Tibial nerve (tissue), 4 donors: ENCODE data around the gene RUNX1. TPM values are rescaled to one million over a fixed set of nuclear protein-coding genes. Genes with fewer than 3 reads are reported as not detected.

ENCODE experiments used
- DNase-seq, 2 donors: peaks; one replicate each; pipeline ENCODE4 v3.0.0-alpha.2; 2019; ENCODE audit warnings: low spot score in 2 of 2
- H3K27ac ChIP-seq, 4 donors: fragments of 200-600 bp; sonication (generic) in 3 of 4; one replicate each; pipeline ENCODE4 v1.5.1; 2017 to 2019; ENCODE audit warnings: mild to moderate bottlenecking in 1 of 4
- H3K27me3 ChIP-seq, 2 donors: fragments of 200-600 bp; sonication (generic) in 1 of 2; one replicate each; pipeline versions ENCODE4 v1.5.1 to v1.6.0; 2017 to 2019
- H3K36me3 ChIP-seq, 3 donors: fragments of 200-600 bp; sonication (generic); one replicate each; pipeline ENCODE4 v1.5.1; 2018 to 2019
- H3K4me1 ChIP-seq, 4 donors: fragments of 200-600 bp; sonication (generic) in 3 of 4; one replicate each; pipeline ENCODE4 v1.5.1; 2017 to 2019
- H3K4me3 ChIP-seq, 4 donors: fragments of 200-600 bp; sonication (generic) in 3 of 4; one replicate each; pipeline ENCODE4 v1.5.1; 2017 to 2019; ENCODE audit warnings: mild to moderate bottlenecking in 1 of 4, moderate library complexity in 1 of 4
- H3K9me3 ChIP-seq, 4 donors: fragments of 200-600 bp; sonication (generic) in 3 of 4; one replicate each; pipeline ENCODE4 v1.5.1; 2017 to 2019
- EP300 ChIP-seq, 2 donors: sonication (generic); formaldehyde crosslinking; IDR thresholded peaks; one replicate each; pipeline ENCODE4 v1.6.1; 2017; ENCODE audit warnings: antibody characterized with exemption in 2 of 2, mild to moderate bottlenecking in 1 of 2
- POLR2A ChIP-seq, 2 donors: fragments of 450-650 bp; IDR thresholded peaks; one replicate each; pipeline ENCODE4 v1.6.1; 2017; ENCODE audit warnings: antibody characterized with exemption in 2 of 2, mild to moderate bottlenecking in 2 of 2, moderate library complexity in 2 of 2
- WGBS, 2 donors: methylation state at CpG; one replicate each; pipeline ENCODE4 v1.1.5; 2018; 5-methylcytosine and 5-hydroxymethylcytosine counted together
- total RNA-seq, 4 donors: library from RNA; depleted of rRNA; stranded (reverse); fragments of >200 nt; gene quantifications; one replicate each; pipeline ENCODE4 v1.1.0, GENCODE V29; 2016
- TF ChIP-seq, protein P1 (sequence below), 5 experiments: fragments of 200-600 bp in 3 of 5; fragments of 450-650 bp in 2 of 5; sonication (generic) in 3 of 5; IDR thresholded peaks; one replicate each; pipeline ENCODE4 v1.5.1; 2016 to 2019; ENCODE audit warnings: antibody characterized with exemption in 5 of 5, mild to moderate bottlenecking in 3 of 5, moderate library complexity in 2 of 5

RUNX1 gene
- total RNA-seq, 4 donors from 2014 or later: 23.6 to 36.9 (median 26.3) TPM

DNA sequence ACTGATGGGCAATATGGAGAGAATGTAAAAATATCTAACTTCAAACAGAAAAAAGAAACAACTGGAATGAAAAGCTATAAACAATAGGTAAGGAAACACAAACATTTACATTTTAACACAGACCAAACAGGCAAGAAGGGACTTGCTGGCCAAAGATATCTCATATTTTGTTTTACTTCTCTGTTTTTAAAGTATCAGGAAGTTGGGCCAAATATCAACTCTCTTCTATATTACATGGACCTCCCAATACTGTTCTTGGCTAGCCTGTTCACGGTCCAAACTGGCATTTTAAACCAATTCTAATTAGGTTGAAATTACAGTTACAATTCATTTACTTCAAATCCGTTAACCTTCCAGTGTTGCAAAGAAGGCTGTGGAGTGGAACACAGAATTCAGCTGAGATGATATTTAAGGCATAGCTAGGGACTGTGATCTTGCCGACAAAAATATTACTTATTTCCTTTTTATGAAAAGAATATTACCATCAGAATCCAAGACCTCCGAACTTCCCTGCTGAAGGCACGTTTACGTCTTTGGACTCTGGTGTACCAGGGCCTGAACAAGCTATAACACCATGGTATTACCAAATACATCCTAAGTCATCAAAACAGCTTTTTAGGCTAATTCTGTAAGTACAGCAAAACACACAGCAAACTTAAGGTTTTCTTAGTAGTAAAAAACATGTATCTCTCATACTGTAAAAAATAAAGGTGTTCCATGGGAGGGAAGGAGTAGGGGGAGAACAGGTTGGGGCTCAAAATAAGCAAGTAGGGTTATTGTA, 165.4 kb downstream of the RUNX1 start:
- WGBS, 2 donors: 60 to 79% methylated on average over 6 of the region's 6 CpGs
- peak overlapping the region in 3 of 4 donors; percentile 10 to 93 (median 13) for H3K4me3 ChIP-seq

DNA sequence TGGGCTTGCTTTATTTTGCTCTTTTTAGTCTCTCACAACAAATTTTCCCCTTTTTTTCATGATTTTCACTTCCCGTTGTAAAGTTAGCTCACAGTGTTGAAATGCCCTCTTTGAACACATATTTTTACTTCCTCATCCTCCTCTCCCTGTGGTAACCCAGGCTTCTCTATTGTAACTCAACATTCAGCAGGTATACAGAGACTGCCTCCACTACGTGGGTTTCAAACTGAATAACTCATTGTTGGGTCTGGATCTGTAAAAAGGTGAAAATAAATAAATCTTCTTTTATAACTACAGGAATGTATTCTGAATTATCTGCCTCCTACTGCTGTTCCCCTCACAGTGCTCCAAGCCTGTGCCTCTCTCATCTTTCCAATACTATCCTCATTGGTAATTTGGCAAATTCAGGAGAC, 166.4 kb downstream of the RUNX1 start:
- Histone ChIP-seq H3K27ac (peak overlapping the region in 2 of 4 donors; percentile 92 to 95), H3K27me3 (peaks cover 0 to 3% of the 10 kb centered on the region in 2 donors), H3K4me3 (peak overlapping the region in 1 of 4 donors; percentile 93), H3K36me3 (peaks cover 0 to 6% (median 0%) of the 10 kb centered on the region in 3 donors), H3K4me1 (peaks cover 0 to 53% (median 4%) of the 10 kb centered on the region in 4 donors), H3K9me3 (no peaks in the 10 kb centered on the region)
- 57 to 79% methylated on average over 2 of the region's 2 CpGs for WGBS, 2 donors
- DNase-seq: no peak
- peak in 1 of 2 donors; percentile 64 for TF ChIP-seq EP300 (IDR thresholded peaks at IDR 0.05)
- TF ChIP-seq, protein P1, sequence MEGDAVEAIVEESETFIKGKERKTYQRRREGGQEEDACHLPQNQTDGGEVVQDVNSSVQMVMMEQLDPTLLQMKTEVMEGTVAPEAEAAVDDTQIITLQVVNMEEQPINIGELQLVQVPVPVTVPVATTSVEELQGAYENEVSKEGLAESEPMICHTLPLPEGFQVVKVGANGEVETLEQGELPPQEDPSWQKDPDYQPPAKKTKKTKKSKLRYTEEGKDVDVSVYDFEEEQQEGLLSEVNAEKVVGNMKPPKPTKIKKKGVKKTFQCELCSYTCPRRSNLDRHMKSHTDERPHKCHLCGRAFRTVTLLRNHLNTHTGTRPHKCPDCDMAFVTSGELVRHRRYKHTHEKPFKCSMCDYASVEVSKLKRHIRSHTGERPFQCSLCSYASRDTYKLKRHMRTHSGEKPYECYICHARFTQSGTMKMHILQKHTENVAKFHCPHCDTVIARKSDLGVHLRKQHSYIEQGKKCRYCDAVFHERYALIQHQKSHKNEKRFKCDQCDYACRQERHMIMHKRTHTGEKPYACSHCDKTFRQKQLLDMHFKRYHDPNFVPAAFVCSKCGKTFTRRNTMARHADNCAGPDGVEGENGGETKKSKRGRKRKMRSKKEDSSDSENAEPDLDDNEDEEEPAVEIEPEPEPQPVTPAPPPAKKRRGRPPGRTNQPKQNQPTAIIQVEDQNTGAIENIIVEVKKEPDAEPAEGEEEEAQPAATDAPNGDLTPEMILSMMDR (IDR thresholded peaks at IDR 0.05): no peak

More for the DNA sequence above, 165.4 kb downstream of the RUNX1 start:
- Histone ChIP-seq H3K27ac (peak overlapping the region in 3 of 4 donors; percentile 85 to 95 (median 92)), H3K4me1 (peaks cover 0 to 51% (median 4%) of the 10 kb centered on the region in 4 donors), H3K27me3 (peaks cover 0 to 3% of the 10 kb centered on the region in 2 donors), H3K9me3 (no peaks in the 10 kb centered on the region), H3K36me3 (peaks cover 0 to under 1% (median 0%) of the 10 kb centered on the region in 3 donors)
- DNase-seq: no peak
- TF ChIP-seq POLR2A (IDR thresholded peaks at IDR 0.05) (no peak), EP300 (IDR thresholded peaks at IDR 0.05) (no peak)
- TF ChIP-seq, protein P1 (IDR thresholded peaks at IDR 0.05): no peak

DNA sequence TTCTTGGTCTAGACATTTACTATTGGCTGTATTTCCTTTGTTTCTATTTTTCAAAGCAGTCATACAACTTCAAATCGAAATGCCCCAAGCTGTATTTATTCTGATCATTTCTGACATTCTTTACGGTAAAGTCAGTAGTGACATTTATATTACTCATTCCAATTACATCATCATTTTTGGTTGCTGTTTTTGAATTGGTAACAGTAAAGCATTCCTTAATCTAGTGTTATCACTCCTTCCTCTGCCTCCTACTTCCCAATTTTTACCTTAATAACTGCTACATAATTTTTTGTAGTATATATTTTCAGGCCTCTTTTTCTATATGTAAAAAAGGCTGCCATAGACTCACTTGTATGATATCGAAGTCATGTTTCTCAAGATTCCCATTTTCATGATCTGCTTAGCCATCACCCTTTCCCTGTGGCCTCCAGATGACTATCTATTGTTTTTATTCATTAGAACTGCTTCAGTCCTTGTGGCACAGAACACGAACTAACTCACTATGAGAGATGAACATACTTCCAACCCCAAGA, 167.2 kb downstream of the RUNX1 start:
- 43 to 48% methylated on average over 4 of the region's 4 CpGs for WGBS, 2 donors
- H3K36me3 ChIP-seq: peaks cover 0 to 14% (median 0%) of the 10 kb centered on the region in 3 donors
- TF ChIP-seq POLR2A (IDR thresholded peaks at IDR 0.05): no peak
- TF ChIP-seq, protein P1 (IDR thresholded peaks at IDR 0.05): no peak
- no peak for TF ChIP-seq EP300 (IDR thresholded peaks at IDR 0.05)
- H3K9me3 ChIP-seq: no peaks in the 10 kb centered on the region
- H3K27me3 ChIP-seq: peaks cover 0 to 3% of the 10 kb centered on the region in 2 donors
- H3K4me1 ChIP-seq: peaks cover 0 to 54% (median 4%) of the 10 kb centered on the region in 4 donors
- no peak for DNase-seq
- H3K4me3 ChIP-seq: peak overlapping the region in 1 of 4 donors; percentile 93
- peak overlapping the region; percentile 0 to 95 (median 48) for H3K27ac ChIP-seq

DNA sequence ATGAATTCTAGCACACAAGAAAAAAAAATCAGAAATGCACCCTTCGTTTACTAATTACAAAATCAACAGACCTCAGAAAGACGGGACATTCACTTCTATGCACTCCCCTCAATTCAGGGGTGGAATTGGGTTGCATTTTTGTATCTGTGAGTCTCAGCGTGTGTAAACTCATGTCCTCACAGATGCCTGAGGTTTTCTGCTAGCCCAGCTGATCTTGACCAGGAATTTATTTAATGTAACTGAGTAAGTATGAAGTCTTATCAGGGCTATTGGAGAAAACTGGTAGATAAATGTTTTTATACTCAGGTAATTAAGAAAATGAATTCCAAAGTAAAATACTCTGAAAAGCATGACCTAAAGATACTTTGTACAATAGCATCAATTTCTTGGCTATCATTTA, 167.7 kb downstream of the RUNX1 start:
- Histone ChIP-seq H3K27ac (peak overlapping the region; percentile 0 to 95 (median 48)), H3K36me3 (peaks cover 0 to 17% (median 0%) of the 10 kb centered on the region in 3 donors), H3K4me3 (peak overlapping the region in 1 of 4 donors; percentile 93), H3K9me3 (no peaks in the 10 kb centered on the region), H3K27me3 (peaks cover 0 to 3% of the 10 kb centered on the region in 2 donors), H3K4me1 (peaks cover 0 to 49% (median 4%) of the 10 kb centered on the region in 4 donors)
- 54 to 76% methylated on average over 3 of the region's 3 CpGs for WGBS, 2 donors
- TF ChIP-seq, protein P1 (IDR thresholded peaks at IDR 0.05): no peak
- TF ChIP-seq EP300 (IDR thresholded peaks at IDR 0.05) (no peak), POLR2A (IDR thresholded peaks at IDR 0.05) (no peak)
- DNase-seq: no peak

DNA sequence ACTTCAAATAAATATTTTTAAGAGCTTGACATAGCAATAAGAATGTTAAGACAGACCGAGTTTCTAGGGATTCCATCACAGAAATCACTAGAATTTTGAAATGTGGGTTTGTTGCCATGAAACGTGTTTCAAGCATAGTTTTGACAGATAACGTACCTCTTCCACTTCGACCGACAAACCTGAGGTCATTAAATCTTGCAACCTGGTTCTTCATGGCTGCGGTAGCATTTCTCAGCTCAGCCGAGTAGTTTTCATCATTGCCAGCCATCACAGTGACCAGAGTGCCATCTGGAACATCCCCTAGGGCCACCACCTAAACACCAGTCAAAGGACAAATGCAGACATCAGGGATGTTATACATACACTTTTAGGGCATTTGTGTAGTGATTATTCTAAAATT, 168.7 kb downstream of the RUNX1 start:
- 87 to 90% methylated on average over 7 of the region's 7 CpGs for WGBS, 2 donors

More for the DNA sequence above, 168.7 kb downstream of the RUNX1 start:
- no peak overlapping the region for H3K4me3 ChIP-seq
- peak overlapping the region in 2 of 4 donors; percentile 56 to 95 for H3K27ac ChIP-seq
- no peak for DNase-seq
- peaks cover 0 to 3% of the 10 kb centered on the region in 2 donors for H3K27me3 ChIP-seq
- H3K4me1 ChIP-seq: peaks cover 0 to 53% (median 4%) of the 10 kb centered on the region in 4 donors
- TF ChIP-seq, protein P1 (IDR thresholded peaks at IDR 0.05): no peak
- TF ChIP-seq POLR2A (IDR thresholded peaks at IDR 0.05) (no peak), EP300 (IDR thresholded peaks at IDR 0.05) (no peak)
- no peaks in the 10 kb centered on the region for H3K9me3 ChIP-seq
- H3K36me3 ChIP-seq: peaks cover 0 to 27% (median 0%) of the 10 kb centered on the region in 3 donors
